ENCODE results near the gene EML4. TPM values are rescaled to one million over a fixed set of nuclear protein-coding genes. Genes with fewer than 3 reads are reported as not detected.
A peak's percentile ranks its signal among the peaks of the same experiment; 100 is the strongest.
"Not testable (repeated sequence)": the region's sequence is repeated elsewhere in the genome, so short reads cannot be mapped to it uniquely, and the experiment has no call there.

EML4 gene
- 39.9 and 48.9 TPM in 2 replicates for total RNA-seq (2014; rRNA removed)
- polyA plus RNA-seq (2012), result 16.5 TPM

GRCh38 chr2:42169100-42169873 is at the start of gene EML4:
Gene EML4 (plus strand): TSS chr2:42169353. CDS start chr2:42169612, 259 bp downstream.
- peak; percentile 82 for DNase-seq (ENCODE audit: low read depth)

- no peak for DNase-seq (ENCODE audit: low read depth)
These were observed 45.7 kb upstream of the EML4 start for GRCh38 chr2:42123426-42123825.

- no peak for DNase-seq (ENCODE audit: low read depth)
These were observed 45.0 kb upstream of the EML4 start for GRCh38 chr2:42124011-42124785.

GRCh38 chr2:42125841-42126594 is 43.1 kb upstream of the EML4 start:
- peak; percentile 84 for DNase-seq (ENCODE audit: low read depth)

- DNase-seq (ENCODE audit: low read depth), result not testable (repeated sequence)
These were observed 42.3 kb upstream of the EML4 start for GRCh38 chr2:42126873-42127272.

GRCh38 chr2:42127425-42128424 is 41.4 kb upstream of the EML4 start:
- DNase-seq (ENCODE audit: low read depth), result peak; percentile 35

GRCh38 chr2:42128721-42129486 is 40.2 kb upstream of the EML4 start:
- DNase-seq (ENCODE audit: low read depth), result peak; percentile 93

GRCh38 chr2:42129487-42129852 is 39.7 kb upstream of the EML4 start:
- DNase-seq (ENCODE audit: low read depth), result no peak

- DNase-seq (ENCODE audit: low read depth), result no peak
These were observed 39.2 kb upstream of the EML4 start for GRCh38 chr2:42129947-42130346.

GRCh38 chr2:42130858-42131257 is 38.3 kb upstream of the EML4 start:
- DNase-seq (ENCODE audit: low read depth), result not testable (repeated sequence)

GRCh38 chr2:42132191-42132965 is 36.8 kb upstream of the EML4 start:
- DNase-seq (ENCODE audit: low read depth), result peak; percentile 58

GRCh38 chr2:42132966-42133641 is 36.0 kb upstream of the EML4 start:
- peak; percentile 91 for DNase-seq (ENCODE audit: low read depth)

GRCh38 chr2:42133771-42134195 is 35.4 kb upstream of the EML4 start:
- DNase-seq (ENCODE audit: low read depth), result no peak

- not testable (repeated sequence) for DNase-seq (ENCODE audit: low read depth)
These were observed 34.7 kb upstream of the EML4 start for GRCh38 chr2:42134401-42134932.

- no peak for DNase-seq (ENCODE audit: low read depth)
These were observed 33.5 kb upstream of the EML4 start for GRCh38 chr2:42135381-42136312.

- no peak for DNase-seq (ENCODE audit: low read depth)
These were observed 32.4 kb upstream of the EML4 start for GRCh38 chr2:42136782-42137124.

GRCh38 chr2:42137125-42137841 is 31.9 kb upstream of the EML4 start:
- no peak for DNase-seq (ENCODE audit: low read depth)
